OCI-LY7 (cell line): ENCODE measurements around the gene MACROD2.

Experiments used
- EZH2phosphoT487 ChIP-seq: fragments of 200-600 bp; sonication (generic); IDR thresholded peaks from 2 replicates; pipeline ENCODE4 v1.6.1; 2018; ENCODE audit warnings: low read depth, borderline replicate concordance, mild to moderate bottlenecking, mixed run types, antibody characterized with exemption, low read length, moderate library complexity, mixed read lengths
- TF ChIP-seq, protein P1 (sequence below): fragments of 200-600 bp; sonication (generic); conservative IDR thresholded peaks from 2 replicates; pipeline ENCODE4 v1.5.1; 2014; ENCODE audit warnings: mild to moderate bottlenecking, antibody characterized with exemption, low read length, moderate library complexity, mixed read lengths

DNA sequence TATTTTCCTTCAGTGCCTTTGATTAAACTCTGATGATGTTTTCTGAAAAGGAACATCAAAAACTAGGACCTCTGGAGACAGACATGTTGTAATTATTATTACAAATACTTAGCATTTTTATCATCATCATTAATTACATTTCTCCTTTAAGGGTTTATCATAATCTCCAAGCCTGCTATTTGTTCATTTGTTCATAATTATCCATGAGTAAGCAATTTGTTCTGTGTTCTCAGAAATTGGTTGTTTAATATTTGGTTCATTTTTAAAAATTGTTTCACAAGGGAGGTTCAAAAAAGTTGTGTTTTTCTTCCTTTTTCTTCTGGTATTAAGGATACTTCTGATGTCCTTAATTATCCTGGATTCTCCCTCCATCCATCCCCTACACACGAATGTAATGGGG is 1192.3 kb downstream of the MACROD2 start:
- TF ChIP-seq, protein P1, sequence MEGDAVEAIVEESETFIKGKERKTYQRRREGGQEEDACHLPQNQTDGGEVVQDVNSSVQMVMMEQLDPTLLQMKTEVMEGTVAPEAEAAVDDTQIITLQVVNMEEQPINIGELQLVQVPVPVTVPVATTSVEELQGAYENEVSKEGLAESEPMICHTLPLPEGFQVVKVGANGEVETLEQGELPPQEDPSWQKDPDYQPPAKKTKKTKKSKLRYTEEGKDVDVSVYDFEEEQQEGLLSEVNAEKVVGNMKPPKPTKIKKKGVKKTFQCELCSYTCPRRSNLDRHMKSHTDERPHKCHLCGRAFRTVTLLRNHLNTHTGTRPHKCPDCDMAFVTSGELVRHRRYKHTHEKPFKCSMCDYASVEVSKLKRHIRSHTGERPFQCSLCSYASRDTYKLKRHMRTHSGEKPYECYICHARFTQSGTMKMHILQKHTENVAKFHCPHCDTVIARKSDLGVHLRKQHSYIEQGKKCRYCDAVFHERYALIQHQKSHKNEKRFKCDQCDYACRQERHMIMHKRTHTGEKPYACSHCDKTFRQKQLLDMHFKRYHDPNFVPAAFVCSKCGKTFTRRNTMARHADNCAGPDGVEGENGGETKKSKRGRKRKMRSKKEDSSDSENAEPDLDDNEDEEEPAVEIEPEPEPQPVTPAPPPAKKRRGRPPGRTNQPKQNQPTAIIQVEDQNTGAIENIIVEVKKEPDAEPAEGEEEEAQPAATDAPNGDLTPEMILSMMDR = no peak
- TF ChIP-seq EZH2phosphoT487 = no peak
